Fibroblast of villous mesenchyme (primary cell): ENCODE data around the gene KPNA4. TPM values are rescaled to one million over a fixed set of nuclear protein-coding genes. Genes with fewer than 3 reads are reported as not detected.
"Not testable (repeated sequence)": the region's sequence is repeated elsewhere in the genome, so short reads cannot be mapped to it uniquely, and the experiment has no call there.

Experiments used
- DNase-seq: peaks from one replicate; pipeline ENCODE4 v3.0.0-alpha.2; 2010; ENCODE audit warnings: low read depth
- H3K4me3 ChIP-seq: 2 replicates; pipeline ENCODE4 v1.5.1; 2011; ENCODE audit warnings: low read depth, mild to moderate bottlenecking, low read length
- total RNA-seq: library from RNA; depleted of rRNA; stranded (reverse); fragments of >200 nt; gene quantifications from 2 replicates; pipeline ENCODE4 v1.2.3, GENCODE V29; 2012
- TF ChIP-seq, protein P1 (sequence below): IDR thresholded peaks from 2 replicates; pipeline ENCODE4 v1.5.1; 2012; ENCODE audit warnings: low read depth, mild to moderate bottlenecking, low read length; ENCODE audit not compliant: insufficient read depth

The KPNA4 gene
- total RNA-seq, 1 donor: 61.3 TPM

- no peak overlapping the region for H3K4me3 ChIP-seq
- TF ChIP-seq, protein P1, sequence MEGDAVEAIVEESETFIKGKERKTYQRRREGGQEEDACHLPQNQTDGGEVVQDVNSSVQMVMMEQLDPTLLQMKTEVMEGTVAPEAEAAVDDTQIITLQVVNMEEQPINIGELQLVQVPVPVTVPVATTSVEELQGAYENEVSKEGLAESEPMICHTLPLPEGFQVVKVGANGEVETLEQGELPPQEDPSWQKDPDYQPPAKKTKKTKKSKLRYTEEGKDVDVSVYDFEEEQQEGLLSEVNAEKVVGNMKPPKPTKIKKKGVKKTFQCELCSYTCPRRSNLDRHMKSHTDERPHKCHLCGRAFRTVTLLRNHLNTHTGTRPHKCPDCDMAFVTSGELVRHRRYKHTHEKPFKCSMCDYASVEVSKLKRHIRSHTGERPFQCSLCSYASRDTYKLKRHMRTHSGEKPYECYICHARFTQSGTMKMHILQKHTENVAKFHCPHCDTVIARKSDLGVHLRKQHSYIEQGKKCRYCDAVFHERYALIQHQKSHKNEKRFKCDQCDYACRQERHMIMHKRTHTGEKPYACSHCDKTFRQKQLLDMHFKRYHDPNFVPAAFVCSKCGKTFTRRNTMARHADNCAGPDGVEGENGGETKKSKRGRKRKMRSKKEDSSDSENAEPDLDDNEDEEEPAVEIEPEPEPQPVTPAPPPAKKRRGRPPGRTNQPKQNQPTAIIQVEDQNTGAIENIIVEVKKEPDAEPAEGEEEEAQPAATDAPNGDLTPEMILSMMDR: no peak
- DNase-seq: no peak
Measured at GRCh38 chr3:160583451-160583850, 18.1 kb upstream of the KPNA4 start.

- TF ChIP-seq, protein P1: no peak
- no peak for DNase-seq
- no peak overlapping the region for H3K4me3 ChIP-seq
Measured at GRCh38 chr3:160580938-160581337, 15.6 kb upstream of the KPNA4 start.

DNA sequence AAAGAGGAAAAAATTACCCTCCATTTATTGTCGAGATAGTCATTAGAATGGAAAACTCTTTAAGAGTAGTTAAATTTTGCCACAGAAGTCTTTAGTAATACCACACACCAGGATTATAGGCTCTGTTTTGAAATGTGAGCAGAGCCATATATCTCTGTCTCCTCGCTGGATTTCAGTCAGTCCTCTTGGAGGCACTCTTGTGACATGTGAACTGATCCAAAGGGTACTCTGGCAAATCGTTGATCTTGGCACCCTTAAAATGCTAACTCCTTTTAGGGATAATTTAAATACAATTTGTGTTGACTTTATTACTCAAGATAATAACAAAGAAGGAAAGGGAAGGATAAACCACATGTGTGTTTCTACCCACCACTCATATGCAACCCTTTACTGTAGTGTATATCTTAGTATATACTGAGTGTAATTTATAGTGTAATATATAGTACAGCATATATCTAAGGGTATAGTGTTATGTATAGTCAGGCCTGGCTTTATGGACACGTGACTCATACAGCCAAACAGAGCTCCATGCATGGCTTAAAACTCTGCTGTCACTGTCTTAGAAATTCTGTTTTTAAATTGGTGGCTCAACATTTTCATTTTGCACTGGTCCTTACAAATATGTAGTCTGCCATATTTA lies 12.3 kb upstream of the KPNA4 start:
- TF ChIP-seq, protein P1: no peak
- peak; percentile 13 for DNase-seq
- H3K4me3 ChIP-seq: no peak overlapping the region

DNA sequence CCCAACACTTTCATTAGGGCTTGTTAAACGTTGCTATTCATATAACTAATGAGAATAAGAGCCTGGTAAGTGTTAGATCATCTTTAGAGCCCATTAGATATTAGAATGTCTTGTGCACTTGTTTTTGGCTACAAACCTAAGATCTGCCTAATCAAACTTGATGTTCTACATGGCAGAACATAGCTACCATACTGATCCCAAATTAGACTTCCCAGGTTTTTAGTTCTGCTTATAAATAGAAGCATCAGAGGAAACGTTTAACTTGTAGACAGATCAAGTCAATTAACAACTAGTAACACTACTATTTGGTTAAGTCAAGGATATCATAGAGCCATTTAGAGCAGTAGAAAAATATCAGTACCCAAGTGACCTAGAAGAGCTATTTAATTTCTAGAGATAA lies 11.7 kb upstream of the KPNA4 start:
- TF ChIP-seq, protein P1: no peak
- no peak for DNase-seq
- H3K4me3 ChIP-seq: no peak overlapping the region

DNA sequence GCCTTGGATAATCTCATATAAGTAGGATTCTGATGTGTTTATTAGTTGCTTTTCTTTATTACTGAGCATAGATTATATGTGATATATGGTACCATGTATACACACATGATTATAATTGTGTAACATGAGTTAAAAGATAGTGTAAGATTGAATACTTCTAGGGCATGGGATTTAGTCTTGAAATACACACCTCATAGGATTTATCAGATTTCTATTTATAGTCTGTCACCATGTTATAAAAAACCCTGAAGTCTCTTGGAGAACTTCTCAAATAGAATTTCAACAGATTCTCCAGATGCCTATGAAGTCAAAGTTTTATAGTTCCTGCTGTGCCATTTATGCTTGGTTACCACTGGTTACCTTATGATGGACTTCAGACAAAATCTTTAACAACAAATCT lies 11.2 kb upstream of the KPNA4 start:
- no peak overlapping the region for H3K4me3 ChIP-seq
- TF ChIP-seq, protein P1: no peak
- DNase-seq: no peak

- DNase-seq: no peak
- TF ChIP-seq, protein P1: no peak
- no peak overlapping the region for H3K4me3 ChIP-seq
Measured at GRCh38 chr3:160575589-160575988, 10.2 kb upstream of the KPNA4 start.

- DNase-seq: no peak
- H3K4me3 ChIP-seq: no peak overlapping the region
- TF ChIP-seq, protein P1: no peak
Measured at GRCh38 chr3:160574636-160575035, 9.3 kb upstream of the KPNA4 start.

DNA sequence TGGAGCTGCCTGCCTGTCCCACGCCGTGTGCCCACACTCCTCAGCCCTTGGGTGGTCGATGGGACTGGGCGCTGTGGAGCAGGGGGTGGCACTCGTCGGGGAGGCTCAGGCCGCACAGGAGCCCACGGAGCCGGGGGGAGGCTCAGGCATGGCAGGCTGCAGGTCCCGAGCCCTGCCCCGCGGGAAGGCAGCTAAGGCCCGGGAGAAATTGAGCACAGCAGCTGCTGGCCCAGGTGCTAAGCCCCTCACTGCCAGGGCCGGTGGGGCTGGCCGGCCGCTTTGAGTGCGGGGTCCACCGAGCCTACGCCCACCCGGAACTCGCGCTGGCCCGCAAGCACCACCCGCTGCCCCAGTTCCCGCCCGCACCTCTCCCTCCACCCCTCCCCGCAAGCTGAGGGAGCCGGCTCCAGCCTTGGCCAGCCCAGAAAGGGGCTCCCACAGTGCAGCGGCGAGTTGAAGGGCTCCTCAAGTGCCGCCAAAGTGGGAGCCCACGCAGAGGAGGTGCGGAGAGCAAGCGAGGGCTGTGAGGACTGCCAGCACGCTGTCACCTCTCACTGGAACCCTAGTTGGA lies 8.7 kb upstream of the KPNA4 start:
- not testable (repeated sequence) for DNase-seq, H3K4me3 ChIP-seq
